Right lobe of liver (tissue), 6 donors: Measurements from ENCODE around the gene LRCH1. TPM values are rescaled to one million over a fixed set of nuclear protein-coding genes. Genes with fewer than 3 reads are reported as not detected.

Experiments used
- ATAC-seq, 4 donors: fragments of 200-7000 bp; cut with Tn5 transposase; one replicate each; pipeline ENCODE4 v1.9.1; 2020; ENCODE audit warnings: mild to moderate bottlenecking in 4 of 4, moderate library complexity in 4 of 4
- DNase-seq, 3 donors: peaks; one replicate each; pipeline ENCODE4 v3.0.0-alpha.2; 2020
- H3K27ac ChIP-seq, 3 donors: fragments of 200-600 bp; one replicate each; pipeline ENCODE4 v1.8.0; 2022
- H3K27me3 ChIP-seq, 2 donors: fragments of 200-600 bp; one replicate each; pipeline ENCODE4 v1.8.0; 2022
- H3K36me3 ChIP-seq, 4 donors: fragments of 200-600 bp; sonication (generic) in 1 of 4; one replicate each; pipeline versions ENCODE4 v1.5.1 to v1.8.0; 2017 to 2022; ENCODE audit warnings: control low read depth in 1 of 4
- H3K4me1 ChIP-seq, 4 donors: fragments of 200-600 bp; sonication (generic) in 1 of 4; one replicate each; pipeline versions ENCODE4 v1.5.1 to v1.8.0; 2017 to 2022; ENCODE audit warnings: control low read depth in 1 of 4
- H3K4me3 ChIP-seq, 3 donors: fragments of 200-600 bp; one replicate each; pipeline ENCODE4 v1.8.0; 2022
- H3K9me3 ChIP-seq, 4 donors: fragments of 200-600 bp; sonication (generic) in 1 of 4; one replicate each; pipeline versions ENCODE4 v1.5.1 to v1.8.0; 2017 to 2022; ENCODE audit warnings: control low read depth in 1 of 4
- CTCF ChIP-seq, 4 donors: fragments of 200-600 bp in 3 of 4; fragments of 450-650 bp in 1 of 4; IDR thresholded peaks; one replicate each; pipeline versions ENCODE4 v1.5.1 to v1.8.0; 2016 to 2022; ENCODE audit warnings: antibody characterized with exemption in 4 of 4, mild to moderate bottlenecking in 2 of 4
- POLR2A ChIP-seq: fragments of 450-650 bp; IDR thresholded peaks from one replicate; pipeline ENCODE4 v1.6.1; 2017; ENCODE audit warnings: antibody characterized with exemption, mild to moderate bottlenecking
- WGBS: methylation state at CpG from one replicate; pipeline ENCODE4 v1.1.6; 2018; ENCODE audit warnings: low coverage, low lambda C conversion rate; ENCODE audit not compliant: insufficient coverage; ENCODE audit errors: missing lambda C conversion rate; 5-methylcytosine and 5-hydroxymethylcytosine counted together
- intact Hi-C, 2 donors: fragments of 100-400 bp; cut with DNase I; formaldehyde crosslinking; loops; one replicate each; pipeline versions ENCODE4 v1.11.2 to v1.14.1; 2022
- total RNA-seq, 6 experiments: library from RNA; depleted of rRNA in 2 of 6; stranded (reverse); fragments of >200 nt in 2 of 6; fragmentation: NEBNext Ultra II Directional in 3 of 6; extraction: Animal tissue kit (Norgen Biotek cat#: 25700) in 3 of 6; gene quantifications; one replicate each; pipeline versions ENCODE4 v1.1.0 to v1.2.4, GENCODE V29; 2016 to 2023
- donor health status: DM: no; HTN: yes; CAD: no.
- donor health status: DM: no; HTN: no; CAD: no.
- donor health status: DM: no; HTN: no; CAD: no.
- donor health status: DM: no; HTN: yes; CAD: no.
- donor health status: DM: no; HTN: yes; CAD: no.

The LRCH1 gene
- total RNA-seq, 6 experiments from 2014 or later, result 5.4 to 9.6 (median 7.7) TPM

DNA sequence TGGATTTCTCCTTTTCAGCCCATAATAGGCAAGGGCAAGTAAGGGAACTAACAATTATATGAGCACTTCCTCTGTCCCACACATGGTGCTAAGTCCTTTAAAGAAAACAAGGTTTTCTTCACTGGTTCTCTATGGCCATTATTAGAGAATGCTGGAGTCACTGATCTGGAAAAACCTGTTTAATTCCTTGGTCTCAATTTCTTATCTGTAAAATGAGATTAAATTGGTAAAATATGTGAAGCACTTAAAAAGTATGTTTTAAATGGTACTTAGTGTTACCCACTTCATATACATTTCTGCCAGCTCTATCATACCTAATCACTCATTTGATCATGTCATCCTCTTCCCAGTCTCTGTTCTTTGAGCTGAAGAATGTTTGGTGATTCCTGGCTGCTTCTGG lies 39.4 kb downstream of the LRCH1 start:
- no peaks in the 10 kb centered on the region for H3K27me3 ChIP-seq
- H3K4me1 ChIP-seq, result peaks cover 0 to 16% (median 3%) of the 10 kb centered on the region in 4 donors
- no peak for DNase-seq

GRCh38 chr13:46593398-46593797 lies 40.4 kb downstream of the LRCH1 start:
- ATAC-seq (no peak), DNase-seq (no peak)
- intact Hi-C loops, result no loop called here
- Histone ChIP-seq H3K36me3 (no peaks in the 10 kb centered on the region), H3K4me3 (no peak overlapping the region), H3K27me3 (no peaks in the 10 kb centered on the region), H3K4me1 (peaks cover 0 to 7% (median 0%) of the 10 kb centered on the region in 4 donors), H3K9me3 (no peaks in the 10 kb centered on the region), H3K27ac (no peak overlapping the region)
- TF ChIP-seq CTCF (IDR thresholded peaks at IDR 0.05) (no peak), POLR2A (no peak)
- WGBS, result 54% methylated on average over 5 of the region's 11 CpGs

More for the DNA sequence above, 39.4 kb downstream of the LRCH1 start:
- Histone ChIP-seq H3K36me3 (no peaks in the 10 kb centered on the region), H3K9me3 (no peaks in the 10 kb centered on the region), H3K27ac (no peak overlapping the region), H3K4me3 (no peak overlapping the region)
- no peak for TF ChIP-seq POLR2A
- no peak for TF ChIP-seq CTCF (IDR thresholded peaks at IDR 0.05)
- no peak for ATAC-seq
- intact Hi-C loops, result no loop called here

- Histone ChIP-seq H3K36me3 (no peaks in the 10 kb centered on the region), H3K27me3 (no peaks in the 10 kb centered on the region), H3K9me3 (no peaks in the 10 kb centered on the region), H3K27ac (no peak overlapping the region), H3K4me3 (no peak overlapping the region), H3K4me1 (peaks cover 0 to 6% (median 0%) of the 10 kb centered on the region in 4 donors)
- intact Hi-C loops, result no loop called here
- TF ChIP-seq POLR2A, result no peak
- no peak for TF ChIP-seq CTCF (IDR thresholded peaks at IDR 0.05)
- ATAC-seq (no peak), DNase-seq (no peak)
- 89% methylated on average over 5 of the region's 5 CpGs for WGBS
Observed at GRCh38 chr13:46594374-46595078, 41.6 kb downstream of the LRCH1 start.

GRCh38 chr13:46595136-46595884 lies 42.3 kb downstream of the LRCH1 start:
- no peak for TF ChIP-seq CTCF (IDR thresholded peaks at IDR 0.05)
- no peak for TF ChIP-seq POLR2A
- peak; percentile 14 to 34 (median 28) for ATAC-seq

More at GRCh38 chr13:46595136-46595884, 42.3 kb downstream of the LRCH1 start:
- no peak for DNase-seq
- intact Hi-C loops, result no loop called here
- Histone ChIP-seq H3K27ac (no peak overlapping the region), H3K9me3 (no peaks in the 10 kb centered on the region), H3K4me3 (no peak overlapping the region), H3K27me3 (no peaks in the 10 kb centered on the region), H3K4me1 (peaks cover 0 to 13% (median 0%) of the 10 kb centered on the region in 4 donors), H3K36me3 (no peaks in the 10 kb centered on the region)
- 64% methylated on average over 4 of the region's 6 CpGs for WGBS
